ENCODE results near the gene WDFY4. TPM values are rescaled to one million over a fixed set of nuclear protein-coding genes. Genes with fewer than 3 reads are reported as not detected.
A peak's percentile ranks its signal among the peaks of the same experiment; 100 is the strongest.

The WDFY4 gene
- total and polyA plus RNA-seq, 2 donors (not counting 3 experiments of a cell fraction or from before 2014, with no cell fraction given), result 10.1 to 10.2 TPM

DNA sequence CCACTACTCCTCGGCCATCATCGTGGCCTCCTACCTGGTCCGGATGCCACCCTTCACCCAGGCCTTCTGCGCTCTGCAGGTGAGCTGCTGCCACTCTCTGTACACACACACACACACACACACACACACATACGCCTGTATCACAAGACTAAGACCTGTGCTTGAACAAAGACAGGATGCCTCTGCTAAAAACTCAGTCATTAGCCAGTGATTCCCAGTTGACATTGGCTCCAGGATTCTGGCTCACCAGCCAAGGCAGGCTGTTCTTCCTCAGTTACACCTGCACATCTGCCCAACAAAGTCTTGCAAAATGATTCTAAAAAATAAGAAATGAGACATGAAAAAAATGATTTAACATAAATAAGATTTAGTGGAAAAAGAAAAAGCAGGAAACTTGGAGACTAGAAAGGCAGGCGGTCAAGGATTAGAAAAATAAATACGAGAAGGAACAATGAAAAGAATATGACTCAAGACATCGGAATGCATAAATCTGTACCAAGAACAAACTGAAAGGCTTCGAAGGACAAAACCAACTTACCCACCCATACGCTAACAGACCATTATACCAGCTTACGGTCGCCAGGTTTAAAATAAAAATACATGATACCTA, 262.3 kb downstream of the WDFY4 start:
- dilution Hi-C loops (cut with MboI; ENCODE audit: extremely low pct_ligation_motif_present, low sequenced_read_pairs) (no loop called here), intact Hi-C loops (cut with micrococcal nuclease) (loop anchor here (1.0 to 10.0 kb wide), 5 partner anchors 34 to 582 kb away; partner anchors contain the start of gene ARHGAP22)
- ChIA-PET POLR2A (no interaction called here), CTCF (interaction anchor here (0.7 kb wide), 1 partner anchor 38 kb away, joined by 4 read pairs; no protein-coding TSS in a partner anchor)
- peak overlapping the region; percentile 74 for H3K27ac ChIP-seq (ENCODE audit: insufficient read depth, low read depth, low read length)
- BruUV-seq (replicated peaks), result no TSS peak
- peaks cover 32% of the 10 kb centered on the region for H3K4me1 ChIP-seq (ENCODE audit: control insufficient read depth, extremely low read depth, insufficient read depth, low read length)
- H3K27me3 ChIP-seq (ENCODE audit: control insufficient read depth in 2 of 2, insufficient read depth in 2 of 2, low read length in 2 of 2), result no peaks in the 10 kb centered on the region
- no peaks in the 10 kb centered on the region for H3K79me2 ChIP-seq (ENCODE audit: control insufficient read depth, insufficient read depth, low read length)
- H3K9ac ChIP-seq (replicated peaks; ENCODE audit: extremely low read depth, insufficient read depth, low read length), result peak overlapping the region; percentile 49
- FAIRE-seq (peak; percentile 87), DNase-seq (ENCODE audit: low read depth, low spot score) (peak; percentile 91)
- no peak overlapping the region for H3K4me3 ChIP-seq (replicated peaks in 1 of 3; ENCODE audit: insufficient read depth in 1 of 3, low read depth in 1 of 3, low read length in 3 of 3)
- peak overlapping the region; percentile 35 for H2AFZ ChIP-seq (ENCODE audit: low read depth, low read length)
- no peaks in the 10 kb centered on the region for H3K9me1 ChIP-seq (replicated peaks; ENCODE audit: control insufficient read depth, extremely low read depth, insufficient read depth, low read length)
- no peaks in the 10 kb centered on the region for H3K9me3 ChIP-seq (replicated peaks; ENCODE audit: control insufficient read depth, insufficient read depth, low read length)
- H4K20me1 ChIP-seq (replicated peaks; ENCODE audit: control insufficient read depth, extremely low read depth, insufficient read depth, low read length), result no peaks in the 10 kb centered on the region
- TF ChIP-seq POLR2AphosphoS5 (IDR thresholded peaks at IDR 0.05; ENCODE audit: insufficient read depth, low read depth, low read length) (no peak), JUN (IDR thresholded peaks at IDR 0.05; ENCODE audit: borderline replicate concordance, insufficient read depth, insufficient read length, low read depth) (peak; percentile 70), FOS (IDR thresholded peaks at IDR 0.05; ENCODE audit: borderline replicate concordance, insufficient read depth, low read length) (peak; percentile 65)
- no peaks in the 10 kb centered on the region for H3K36me3 ChIP-seq (ENCODE audit: control insufficient read depth in 2 of 2, extremely low read depth in 1 of 2, insufficient read depth in 2 of 2, low read length in 2 of 2)
- H3K4me2 ChIP-seq (ENCODE audit: insufficient read depth, low read length), result peak overlapping the region; percentile 54

DNA sequence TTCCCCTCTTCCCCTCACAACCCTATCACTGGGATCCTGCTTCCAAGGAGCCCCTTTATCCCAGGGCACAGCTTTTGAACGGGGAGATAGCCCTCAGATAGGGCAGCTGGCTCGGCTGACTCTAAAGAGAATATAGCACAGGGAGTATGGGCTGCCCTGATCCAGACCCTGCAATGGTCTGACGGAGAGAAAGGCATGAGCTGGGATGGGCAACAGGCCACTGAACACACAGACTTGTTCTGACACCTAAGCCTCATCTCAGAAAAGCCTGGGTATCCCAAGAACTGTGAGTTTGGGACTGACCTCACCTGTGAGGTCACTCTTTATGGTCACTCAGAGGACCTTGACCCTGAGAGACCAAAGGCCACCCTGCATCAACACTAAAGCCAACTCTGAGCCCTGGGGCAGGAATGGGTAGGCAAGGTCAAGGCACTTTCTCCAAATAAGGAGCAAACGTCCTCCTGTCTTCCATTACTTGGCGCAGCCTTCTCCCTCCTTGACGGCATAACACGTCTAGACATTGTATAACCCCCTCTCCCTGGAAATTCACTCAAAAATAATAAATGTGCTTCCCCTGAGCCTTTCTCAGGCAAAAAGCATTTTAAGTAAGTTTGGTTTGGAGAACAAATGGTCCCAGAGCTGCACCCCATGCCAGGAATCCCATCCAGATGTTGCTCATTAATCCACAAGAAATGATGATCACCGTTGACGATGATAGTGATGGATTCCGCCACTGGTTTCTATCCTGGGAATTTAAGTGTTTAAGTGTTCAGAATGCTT, 263.2 kb downstream of the WDFY4 start:
- H3K27ac ChIP-seq (ENCODE audit: insufficient read depth, low read depth, low read length), result peak overlapping the region; percentile 74
- POLR2A ChIA-PET, result no interaction called here
- peak; percentile 61 for FAIRE-seq

More for the DNA sequence above, 263.2 kb downstream of the WDFY4 start:
- TF ChIP-seq MYC (IDR thresholded peaks at IDR 0.05; ENCODE audit: low read depth, low read length) (no peak), POLR2AphosphoS5 (IDR thresholded peaks at IDR 0.05; ENCODE audit: insufficient read depth, low read depth, low read length) (no peak), POLR2A (IDR thresholded peaks at IDR 0.05; ENCODE audit: low read depth, low read length) (no peak), EZH2 (IDR thresholded peaks at IDR 0.05; ENCODE audit: borderline replicate concordance, low read depth, low read length, severe bottlenecking) (no peak), GATA2 (IDR thresholded peaks at IDR 0.05; ENCODE audit: insufficient read depth, insufficient read length, low read depth, low read length) (no peak), FOS (IDR thresholded peaks at IDR 0.05; ENCODE audit: borderline replicate concordance, insufficient read depth, low read length) (no peak), JUN (IDR thresholded peaks at IDR 0.05; ENCODE audit: borderline replicate concordance, insufficient read depth, insufficient read length, low read depth) (no peak)
- TF ChIP-seq, protein P1, sequence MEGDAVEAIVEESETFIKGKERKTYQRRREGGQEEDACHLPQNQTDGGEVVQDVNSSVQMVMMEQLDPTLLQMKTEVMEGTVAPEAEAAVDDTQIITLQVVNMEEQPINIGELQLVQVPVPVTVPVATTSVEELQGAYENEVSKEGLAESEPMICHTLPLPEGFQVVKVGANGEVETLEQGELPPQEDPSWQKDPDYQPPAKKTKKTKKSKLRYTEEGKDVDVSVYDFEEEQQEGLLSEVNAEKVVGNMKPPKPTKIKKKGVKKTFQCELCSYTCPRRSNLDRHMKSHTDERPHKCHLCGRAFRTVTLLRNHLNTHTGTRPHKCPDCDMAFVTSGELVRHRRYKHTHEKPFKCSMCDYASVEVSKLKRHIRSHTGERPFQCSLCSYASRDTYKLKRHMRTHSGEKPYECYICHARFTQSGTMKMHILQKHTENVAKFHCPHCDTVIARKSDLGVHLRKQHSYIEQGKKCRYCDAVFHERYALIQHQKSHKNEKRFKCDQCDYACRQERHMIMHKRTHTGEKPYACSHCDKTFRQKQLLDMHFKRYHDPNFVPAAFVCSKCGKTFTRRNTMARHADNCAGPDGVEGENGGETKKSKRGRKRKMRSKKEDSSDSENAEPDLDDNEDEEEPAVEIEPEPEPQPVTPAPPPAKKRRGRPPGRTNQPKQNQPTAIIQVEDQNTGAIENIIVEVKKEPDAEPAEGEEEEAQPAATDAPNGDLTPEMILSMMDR (IDR thresholded peaks at IDR 0.05; ENCODE audit: extremely low read depth in 1 of 2, insufficient read depth in 1 of 2, low read depth in 1 of 2, low read length in 2 of 2), result no peak
- TF ChIP-seq, protein P2, sequence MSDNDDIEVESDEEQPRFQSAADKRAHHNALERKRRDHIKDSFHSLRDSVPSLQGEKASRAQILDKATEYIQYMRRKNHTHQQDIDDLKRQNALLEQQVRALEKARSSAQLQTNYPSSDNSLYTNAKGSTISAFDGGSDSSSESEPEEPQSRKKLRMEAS (IDR thresholded peaks at IDR 0.05; ENCODE audit: insufficient read depth, insufficient read length), result no peak
- H3K4me1 ChIP-seq (ENCODE audit: control insufficient read depth, extremely low read depth, insufficient read depth, low read length), result peaks cover 32% of the 10 kb centered on the region
- H3K9me3 ChIP-seq (replicated peaks; ENCODE audit: control insufficient read depth, insufficient read depth, low read length), result no peaks in the 10 kb centered on the region
- no peaks in the 10 kb centered on the region for H3K79me2 ChIP-seq (ENCODE audit: control insufficient read depth, insufficient read depth, low read length)
- H3K9me1 ChIP-seq (replicated peaks; ENCODE audit: control insufficient read depth, extremely low read depth, insufficient read depth, low read length), result no peaks in the 10 kb centered on the region
- H3K27me3 ChIP-seq (ENCODE audit: control insufficient read depth in 2 of 2, insufficient read depth in 2 of 2, low read length in 2 of 2), result no peaks in the 10 kb centered on the region
- peak overlapping the region; percentile 54 for H3K4me2 ChIP-seq (ENCODE audit: insufficient read depth, low read length)
- H3K36me3 ChIP-seq (ENCODE audit: control insufficient read depth in 2 of 2, extremely low read depth in 1 of 2, insufficient read depth in 2 of 2, low read length in 2 of 2), result no peaks in the 10 kb centered on the region
- dilution Hi-C loops (cut with MboI; ENCODE audit: extremely low pct_ligation_motif_present, low sequenced_read_pairs) (no loop called here), intact Hi-C loops (cut with micrococcal nuclease) (loop anchor here (1.0 to 10.0 kb wide), 5 partner anchors 33 to 583 kb away; partner anchors contain the start of gene ARHGAP22)
- CTCF ChIA-PET, result no interaction called here
- no TSS peak for BruUV-seq (replicated peaks)
- DNase-seq (ENCODE audit: low read depth, low spot score), result no peak
- H2AFZ ChIP-seq (ENCODE audit: low read depth, low read length), result peak overlapping the region; percentile 14
- H3K9ac ChIP-seq (replicated peaks; ENCODE audit: extremely low read depth, insufficient read depth, low read length), result peak overlapping the region; percentile 0
- no peak overlapping the region for H3K4me3 ChIP-seq (replicated peaks in 1 of 3; ENCODE audit: insufficient read depth in 1 of 3, low read depth in 1 of 3, low read length in 3 of 3)
- no peaks in the 10 kb centered on the region for H4K20me1 ChIP-seq (replicated peaks; ENCODE audit: control insufficient read depth, extremely low read depth, insufficient read depth, low read length)
